ENCODE data around the gene SSC4D. TPM values are rescaled to one million over a fixed set of nuclear protein-coding genes. Genes with fewer than 3 reads are reported as not detected.

Gene SSC4D
- total and polyA plus RNA-seq, 4 donors: 0.28 to 2.1 (median 1.9) TPM

DNA sequence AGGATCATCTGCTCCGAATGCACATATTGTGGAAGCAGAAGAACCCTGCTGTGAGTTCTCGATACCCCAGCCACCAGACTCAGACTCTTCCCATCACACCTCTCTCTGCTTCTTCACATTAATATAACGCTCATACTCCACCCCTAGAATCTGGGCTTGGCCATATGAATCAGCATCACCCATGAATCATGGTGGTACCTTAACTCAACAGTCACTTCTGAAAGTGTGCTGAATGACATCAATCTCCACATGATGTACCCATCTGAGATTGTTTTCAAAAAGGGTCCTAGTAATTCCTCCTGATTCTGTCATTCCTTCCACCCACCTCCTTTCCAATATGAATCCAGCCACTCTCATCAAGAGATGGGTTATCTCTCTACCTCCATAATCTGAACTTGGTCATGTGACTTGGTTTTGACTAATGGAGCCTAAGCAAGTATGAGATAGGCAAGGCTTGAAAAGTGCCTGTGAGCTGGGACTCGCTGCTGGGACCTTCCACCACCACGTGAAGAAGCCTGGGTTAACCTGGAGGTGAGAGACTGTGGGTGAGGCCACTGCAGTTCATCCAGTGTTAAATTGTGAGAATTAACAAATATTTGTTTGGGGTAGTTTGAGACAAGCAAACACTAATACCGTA is 66.1 kb downstream of the SSC4D start:
- 84 to 98% methylated on average over 6 of the region's 6 CpGs for WGBS, 2 donors
- Histone ChIP-seq H3K4me3 (no peak overlapping the region), H3K27me3 (ENCODE audit: control insufficient read depth in 3 of 3, insufficient read depth in 3 of 3, low read length in 2 of 3) (no peaks in the 10 kb centered on the region), H3K4me1 (ENCODE audit: control insufficient read depth in 5 of 5, insufficient read depth in 5 of 5, low read length in 5 of 5) (peaks cover 0 to 31% (median 0%) of the 10 kb centered on the region in 5 donors), H3K36me3 (ENCODE audit: control insufficient read depth in 4 of 4, insufficient read depth in 4 of 4, low read length in 4 of 4) (peaks cover 18 to 32% (median 21%) of the 10 kb centered on the region in 4 donors), H3K9ac (ENCODE audit: insufficient read depth in 1 of 2, low read length in 2 of 2) (no peak overlapping the region), H3K27ac (ENCODE audit: low read depth in 1 of 2, low read length in 1 of 2) (no peak overlapping the region), H3K9me3 (ENCODE audit: control insufficient read depth in 4 of 4, insufficient read depth in 3 of 4, low read length in 3 of 4) (no peaks in the 10 kb centered on the region)
- TF ChIP-seq CTCF (IDR thresholded peaks at IDR 0.05; ENCODE audit: control extremely low read depth, extremely low read depth): no peak
- DNase-seq (no peak), ATAC-seq (ENCODE audit: insufficient read depth, low FRiP score) (no peak)

- H3K4me1 ChIP-seq (ENCODE audit: control insufficient read depth in 5 of 5, insufficient read depth in 5 of 5, low read length in 5 of 5): peaks cover 0 to 40% (median 0%) of the 10 kb centered on the region in 5 donors
- ATAC-seq (ENCODE audit: insufficient read depth, low FRiP score) (no peak), DNase-seq (no peak)
- H3K27me3 ChIP-seq (ENCODE audit: control insufficient read depth in 3 of 3, insufficient read depth in 3 of 3, low read length in 2 of 3): no peaks in the 10 kb centered on the region
- peaks cover 18 to 28% (median 21%) of the 10 kb centered on the region in 4 donors for H3K36me3 ChIP-seq (ENCODE audit: control insufficient read depth in 4 of 4, insufficient read depth in 4 of 4, low read length in 4 of 4)
- no peak for TF ChIP-seq CTCF (IDR thresholded peaks at IDR 0.05; ENCODE audit: control extremely low read depth, extremely low read depth)
- no peaks in the 10 kb centered on the region for H3K9me3 ChIP-seq (ENCODE audit: control insufficient read depth in 4 of 4, insufficient read depth in 3 of 4, low read length in 3 of 4)
- no peak overlapping the region for H3K4me3 ChIP-seq
- 62 to 83% methylated on average over 5 of the region's 5 CpGs for WGBS, 2 donors
- no peak overlapping the region for H3K27ac ChIP-seq (ENCODE audit: low read depth in 1 of 2, low read length in 1 of 2)
- H3K9ac ChIP-seq (ENCODE audit: insufficient read depth in 1 of 2, low read length in 2 of 2): no peak overlapping the region
Measured at GRCh38 chr7:76342222-76342621, 67.3 kb downstream of the SSC4D start.

- no peak for TF ChIP-seq CTCF (IDR thresholded peaks at IDR 0.05; ENCODE audit: control extremely low read depth, extremely low read depth)
- Histone ChIP-seq H3K27ac (ENCODE audit: low read depth in 1 of 2, low read length in 1 of 2) (no peak overlapping the region), H3K36me3 (ENCODE audit: control insufficient read depth in 4 of 4, insufficient read depth in 4 of 4, low read length in 4 of 4) (peaks cover 11 to 14% (median 13%) of the 10 kb centered on the region in 4 donors), H3K4me1 (ENCODE audit: control insufficient read depth in 5 of 5, insufficient read depth in 5 of 5, low read length in 5 of 5) (peaks cover 0 to 46% (median 0%) of the 10 kb centered on the region in 5 donors), H3K9me3 (ENCODE audit: control insufficient read depth in 4 of 4, insufficient read depth in 3 of 4, low read length in 3 of 4) (no peaks in the 10 kb centered on the region), H3K9ac (ENCODE audit: insufficient read depth in 1 of 2, low read length in 2 of 2) (no peak overlapping the region), H3K4me3 (no peak overlapping the region), H3K27me3 (ENCODE audit: control insufficient read depth in 3 of 3, insufficient read depth in 3 of 3, low read length in 2 of 3) (no peaks in the 10 kb centered on the region)
- 85 to 89% methylated on average over 3 of the region's 3 CpGs for WGBS, 2 donors
- ATAC-seq (ENCODE audit: insufficient read depth, low FRiP score) (no peak), DNase-seq (no peak)
Measured at GRCh38 chr7:76340617-76341131, 68.8 kb downstream of the SSC4D start.

Other genes with a start within 250 kb of the SSC4D start
- gene SRRM3, start 207.8 kb downstream of the SSC4D start, total RNA-seq: under 1 TPM; 0.14 to 0.83 TPM
- gene SRRM3, start 207.8 kb downstream of the SSC4D start, polyA plus RNA-seq: under 1 TPM; 0.56 to 0.71 TPM
- 100 to 1,000 TPM in 1 of 2 donors, 10 to 100 TPM in 1; 89.6 to 529 TPM for gene HSPB1, start 107.0 kb downstream of the SSC4D start, total RNA-seq
- gene HSPB1, start 107.0 kb downstream of the SSC4D start, polyA plus RNA-seq: 100 to 1,000 TPM; 336 to 376 TPM
- 100 to 1,000 TPM in 1 of 2 donors, 10 to 100 TPM in 1; 74.4 to 123 TPM for gene YWHAG, start 50.7 kb downstream of the SSC4D start, total RNA-seq
- 10 to 100 TPM; 34.3 to 91.4 TPM for gene YWHAG, start 50.7 kb downstream of the SSC4D start, polyA plus RNA-seq
- 10 to 100 TPM in 1 of 2 donors, under 1 TPM in 1; 0.74 to 15.7 TPM for gene ZP3, start 15.3 kb upstream of the SSC4D start, total RNA-seq
- 1 to 10 TPM; 1.6 to 5.2 TPM for gene ZP3, start 15.3 kb upstream of the SSC4D start, polyA plus RNA-seq
- 10 to 100 TPM; 18.5 to 55.3 TPM for gene DTX2, start 52.0 kb upstream of the SSC4D start, total RNA-seq
- gene DTX2, start 52.0 kb upstream of the SSC4D start, polyA plus RNA-seq: 10 to 100 TPM; 39.5 to 44.2 TPM
- 10 to 100 TPM in 1 of 2 donors, 1 to 10 TPM in 1; 3.6 to 12.4 TPM for gene UPK3B, start 100.9 kb upstream of the SSC4D start, total RNA-seq
- 10 to 100 TPM in 1 of 2 donors, 1 to 10 TPM in 1; 4.7 to 24.3 TPM for gene UPK3B, start 100.9 kb upstream of the SSC4D start, polyA plus RNA-seq
- under 1 TPM in 1 of 2 donors, not detected in 1; 0.28 TPM for gene SPDYE16, start 133.6 kb upstream of the SSC4D start, total RNA-seq
- under 1 TPM; 0.14 to 0.18 TPM for gene SPDYE16, start 133.6 kb upstream of the SSC4D start, polyA plus RNA-seq
- gene POMZP3, start 217.6 kb upstream of the SSC4D start, total RNA-seq: 10 to 100 TPM in 1 of 2 donors, 1 to 10 TPM in 1; 7.8 to 25.8 TPM
- 10 to 100 TPM in 1 of 2 donors, 1 to 10 TPM in 1; 6.8 to 11.6 TPM for gene POMZP3, start 217.6 kb upstream of the SSC4D start, polyA plus RNA-seq